T-helper 22 cell (primary cell): ENCODE results near the gene ARSD.
"Not testable (repeated sequence)": the region's sequence is repeated elsewhere in the genome, so short reads cannot be mapped to it uniquely, and the experiment has no call there.

Experiments
- DNase-seq: peaks from one replicate; pipeline ENCODE4 v3.0.0-alpha.2; 2020; ENCODE audit warnings: low read depth

ARSD gene

DNA sequence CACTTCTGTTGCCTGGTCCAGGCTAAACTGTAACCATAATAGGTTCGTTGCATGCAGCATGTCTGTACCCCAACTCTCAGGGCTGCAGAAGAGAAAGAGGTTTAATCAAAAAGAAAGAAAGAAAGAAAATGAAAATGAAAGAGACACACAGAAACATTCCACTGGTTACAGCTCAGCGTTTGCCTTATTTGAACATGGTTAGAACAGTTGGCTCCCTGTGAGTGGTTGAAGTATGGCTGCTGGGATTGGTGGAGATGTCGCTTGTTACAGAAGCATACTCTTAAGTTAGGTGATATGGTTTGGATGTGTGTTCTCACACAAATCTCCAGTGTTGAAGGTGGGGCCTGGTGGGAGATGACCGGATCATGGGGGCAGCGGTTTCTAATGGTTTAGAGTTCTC, 36.3 kb downstream of the ARSD start:
- no peak for DNase-seq

GRCh38 chrX:2890536-2891460, 38.3 kb downstream of the ARSD start:
- DNase-seq = not testable (repeated sequence)

DNA sequence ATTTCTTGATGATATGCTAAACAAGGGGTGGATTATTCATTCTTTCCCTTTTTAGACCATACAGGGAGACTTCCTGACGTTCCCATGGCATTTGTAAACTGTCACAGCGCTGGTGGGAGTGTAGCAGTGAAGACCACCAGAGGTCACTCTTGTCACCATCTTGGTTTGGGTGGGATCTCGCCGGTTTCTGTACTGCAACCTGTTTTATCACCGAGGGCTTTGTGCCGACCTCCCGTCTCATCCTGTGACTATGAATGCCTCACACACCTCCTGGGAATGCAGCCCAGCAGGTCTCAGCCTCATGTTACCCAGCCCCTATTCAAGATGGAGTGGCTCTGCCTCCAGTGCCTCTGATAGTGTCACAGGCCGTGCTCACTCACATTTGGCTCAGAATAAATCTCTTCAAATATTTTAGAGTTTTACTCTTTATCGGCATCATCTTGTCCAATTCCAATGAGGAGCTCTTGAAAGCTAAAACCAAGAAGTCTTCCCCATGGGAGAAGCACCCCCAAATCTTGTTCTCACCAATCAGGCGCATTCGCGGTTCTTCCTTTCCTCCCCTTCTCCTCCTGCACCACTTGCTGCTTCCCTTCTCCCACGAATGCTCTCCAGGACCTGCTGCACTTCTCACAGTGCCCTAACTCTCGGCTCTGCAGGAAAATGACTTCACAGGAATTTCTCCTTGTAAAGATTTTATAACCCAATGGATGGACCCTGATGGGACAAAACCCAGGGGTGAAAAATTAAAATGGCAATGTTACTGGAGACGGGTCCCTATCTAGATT, 39.2 kb downstream of the ARSD start:
- not testable (repeated sequence) for DNase-seq

DNA sequence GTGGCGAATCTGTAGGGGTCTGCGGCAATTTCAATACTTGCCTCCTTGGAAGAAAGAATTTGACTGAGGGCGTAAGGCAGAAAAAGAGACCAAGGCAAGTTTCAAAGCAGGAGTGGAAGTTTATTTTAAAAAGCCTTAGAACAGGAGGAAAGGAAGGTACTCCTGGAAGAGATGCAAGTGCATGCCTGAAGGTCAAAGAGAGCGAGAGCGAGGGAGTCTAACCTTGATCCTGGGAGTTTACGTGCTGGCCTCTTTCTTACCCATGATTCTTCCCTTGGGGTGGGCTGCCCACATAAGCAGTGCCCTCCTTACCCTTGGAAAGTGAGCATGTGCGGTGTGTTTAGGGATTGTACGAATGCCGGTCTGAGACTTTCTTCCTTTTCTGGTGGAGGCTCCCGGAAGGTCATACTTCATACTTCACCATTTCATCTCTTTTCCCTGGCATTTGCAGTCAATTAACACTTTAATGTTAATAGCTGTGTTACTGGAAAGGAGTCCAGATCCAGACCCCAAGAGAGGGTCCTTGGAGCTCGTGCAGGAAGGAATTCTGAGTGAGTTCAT, 40.0 kb downstream of the ARSD start:
- DNase-seq = no peak

DNA sequence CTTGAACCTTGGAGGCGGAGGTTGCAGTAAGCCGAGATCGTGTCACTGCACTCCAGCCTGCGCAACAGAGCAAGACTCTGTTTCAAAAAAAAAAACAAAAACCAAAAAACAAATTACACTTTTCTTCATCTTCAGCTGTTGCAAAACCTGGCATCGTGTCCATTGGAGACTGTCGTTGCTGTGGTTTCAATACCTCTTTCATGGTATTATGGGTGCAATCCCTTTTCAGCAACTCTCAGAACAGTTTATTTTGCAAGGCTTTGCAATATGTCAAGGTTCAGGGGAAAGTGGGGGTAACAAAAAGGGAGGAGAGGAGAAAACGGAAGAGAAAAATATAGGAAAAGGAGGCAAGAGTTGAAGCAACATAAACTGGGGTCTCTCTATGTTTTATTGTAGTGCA, 40.8 kb downstream of the ARSD start:
- no peak for DNase-seq

DNA sequence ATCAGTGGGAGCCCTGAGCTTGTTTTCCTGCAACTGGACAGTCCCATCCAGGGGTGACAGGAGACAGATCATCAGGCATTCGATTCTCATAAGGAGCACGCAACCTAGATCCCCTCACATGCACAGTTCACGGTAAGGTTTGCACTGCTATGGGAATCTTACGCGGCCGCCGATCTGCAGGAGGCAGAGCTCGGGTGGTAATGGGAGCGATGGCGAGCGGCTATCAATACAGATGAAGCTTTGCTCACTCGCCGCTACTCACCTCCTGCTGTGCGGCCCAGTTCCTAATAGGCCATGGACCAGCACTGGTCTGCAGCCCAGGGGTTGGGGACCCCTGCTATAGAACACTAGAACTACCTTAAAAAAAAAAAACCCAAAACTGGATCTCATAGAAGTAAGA, 45.4 kb downstream of the ARSD start:
- DNase-seq = no peak

GRCh38 chrX:2879670-2880069, 49.5 kb downstream of the ARSD start:
- no peak for DNase-seq

DNA sequence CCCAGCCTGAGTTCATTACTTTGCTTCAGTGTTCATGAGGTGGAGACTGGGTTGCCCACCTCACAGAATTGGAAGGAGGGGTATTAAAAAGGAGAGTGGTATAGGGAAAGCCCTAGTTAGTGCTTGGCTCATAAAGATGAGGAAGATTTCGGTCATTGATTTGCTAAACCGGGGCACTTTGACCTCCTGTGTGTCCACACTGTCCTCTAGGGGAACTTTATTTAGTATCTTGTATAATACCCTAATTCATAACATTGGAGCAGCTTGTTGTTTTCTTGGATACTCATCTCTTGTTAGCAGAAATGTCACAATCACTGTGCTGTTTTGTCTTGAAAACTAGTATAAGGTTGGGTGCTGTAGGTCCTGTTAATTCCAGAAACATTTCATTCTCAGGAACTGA, 50.6 kb downstream of the ARSD start:
- no peak for DNase-seq

- no peak for DNase-seq
These were observed 53.2 kb downstream of the ARSD start for GRCh38 chrX:2875798-2876399.

DNA sequence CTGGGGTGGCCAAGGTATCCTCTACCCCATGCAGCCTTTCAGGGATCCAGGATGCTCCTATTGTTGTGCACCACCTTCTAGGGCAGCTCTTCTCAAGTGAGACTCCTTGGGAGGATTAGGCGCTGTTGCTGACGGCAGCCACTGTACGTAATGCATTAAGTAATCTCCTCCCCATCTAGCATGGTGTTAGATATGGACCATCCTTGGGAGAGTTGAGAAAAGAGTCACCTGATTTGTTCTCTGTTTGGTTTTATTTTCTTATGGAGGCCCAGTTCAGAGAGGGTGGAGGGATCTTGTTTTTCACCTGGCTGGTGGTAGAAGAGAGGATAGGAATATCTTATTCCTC, 54.0 kb downstream of the ARSD start:
- no peak for DNase-seq

- no peak for DNase-seq
These were observed 54.7 kb downstream of the ARSD start for GRCh38 chrX:2874222-2875135.

- DNase-seq = no peak
These were observed 56.4 kb downstream of the ARSD start for GRCh38 chrX:2872671-2873277.

GRCh38 chrX:2871831-2872230, 57.3 kb downstream of the ARSD start:
- DNase-seq = no peak

- no peak for DNase-seq
These were observed 58.5 kb downstream of the ARSD start for GRCh38 chrX:2870650-2871049.

- no peak for DNase-seq
These were observed 61.9 kb downstream of the ARSD start for GRCh38 chrX:2867206-2867605.

DNA sequence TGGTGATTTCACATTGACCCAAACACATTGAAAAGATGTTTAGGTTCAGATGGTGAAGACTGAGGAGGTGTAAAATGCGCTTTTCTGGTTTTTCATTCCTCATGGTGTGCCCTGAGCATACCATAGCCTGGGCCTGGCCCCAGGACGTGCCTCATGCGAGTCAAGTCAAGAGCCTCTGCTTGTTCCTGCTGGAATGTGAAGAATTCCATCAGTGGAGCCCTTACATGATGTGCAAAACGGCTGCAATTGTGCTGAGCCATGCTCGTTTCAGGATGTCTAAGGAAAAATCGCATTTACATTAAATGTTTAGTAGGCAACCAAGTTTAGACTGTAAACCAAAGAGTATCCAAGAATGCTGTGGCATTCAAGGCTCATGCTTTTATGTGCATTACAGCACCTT, 65.5 kb downstream of the ARSD start:
- no peak for DNase-seq

- DNase-seq = no peak
These were observed 66.7 kb downstream of the ARSD start for GRCh38 chrX:2862404-2862803.

DNA sequence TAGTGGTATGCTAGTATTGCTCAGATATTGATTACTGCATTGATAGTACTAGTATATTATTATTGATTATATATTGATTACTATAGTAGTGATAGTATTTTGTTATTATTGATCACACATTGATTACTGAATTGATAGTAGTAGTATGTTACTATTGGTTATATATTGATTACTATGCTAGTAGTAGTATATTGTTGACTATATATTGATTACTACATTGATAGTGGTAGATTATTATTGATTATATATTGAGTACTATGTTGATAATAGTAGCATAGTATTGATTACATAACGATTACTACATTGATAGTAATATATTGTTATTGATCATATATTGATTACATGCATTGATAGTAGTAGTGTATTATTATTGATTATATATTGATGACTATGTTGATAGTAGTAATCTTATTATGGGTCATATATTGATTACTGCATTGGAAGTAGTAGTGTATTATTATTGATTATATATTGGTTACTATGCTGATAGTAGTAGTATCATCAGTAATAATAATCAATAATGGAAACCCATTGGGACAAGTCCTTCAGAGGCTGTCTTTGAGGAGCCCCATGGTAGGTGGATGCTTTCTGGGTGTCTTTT, 69.8 kb downstream of the ARSD start:
- DNase-seq = no peak

- no peak for DNase-seq
These were observed 71.6 kb downstream of the ARSD start for GRCh38 chrX:2857566-2857965.

- DNase-seq = no peak
These were observed 73.4 kb downstream of the ARSD start for GRCh38 chrX:2855761-2856160.

GRCh38 chrX:2854918-2855317, 74.2 kb downstream of the ARSD start:
- no peak for DNase-seq
